ENCODE measurements around the gene FZD10.

The FZD10 gene

GRCh38 chr12:130131801-130132200 lies 30.5 kb upstream of the FZD10 start:
- in situ Hi-C loops (cut with MboI; ENCODE audit: low sequenced_read_pairs), result no loop called here

DNA sequence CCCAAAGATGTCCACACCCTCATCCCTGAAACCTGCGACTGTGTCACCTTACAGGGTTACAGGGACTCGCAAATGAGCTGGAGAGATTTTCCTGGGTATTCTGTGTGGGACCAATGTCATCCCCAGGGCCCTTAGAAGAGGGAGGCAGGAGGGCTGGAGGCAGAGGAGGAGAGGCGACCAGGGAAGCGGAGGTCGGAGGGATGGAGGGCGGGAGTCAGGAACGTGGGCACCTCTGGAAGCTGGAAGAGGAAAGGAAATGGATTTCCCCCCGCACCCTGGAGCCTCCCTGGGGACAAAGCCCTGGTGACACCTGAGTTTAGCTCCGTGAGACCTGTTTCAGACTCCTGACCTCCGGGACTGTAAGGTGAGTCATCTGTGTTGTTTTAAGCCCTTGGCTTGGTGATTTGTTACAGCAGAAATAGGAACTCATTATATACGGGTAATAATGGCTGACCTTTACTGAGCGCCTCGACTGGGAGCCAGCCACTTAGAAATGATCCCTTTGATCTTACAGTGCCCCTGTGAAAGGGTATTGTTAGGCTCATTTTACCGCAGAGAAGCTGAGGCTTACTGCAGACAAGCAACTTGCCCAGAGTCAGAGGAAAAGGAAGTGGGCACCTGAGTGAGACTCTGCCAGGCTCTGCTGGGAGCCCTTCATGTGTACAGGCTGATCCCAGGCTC lies 29.3 kb upstream of the FZD10 start:
- in situ Hi-C loops (cut with MboI; ENCODE audit: low sequenced_read_pairs), result no loop called here

- in situ Hi-C loops (cut with MboI; ENCODE audit: low sequenced_read_pairs), result no loop called here
Observed at GRCh38 chr12:130133851-130134562, 28.3 kb upstream of the FZD10 start.

DNA sequence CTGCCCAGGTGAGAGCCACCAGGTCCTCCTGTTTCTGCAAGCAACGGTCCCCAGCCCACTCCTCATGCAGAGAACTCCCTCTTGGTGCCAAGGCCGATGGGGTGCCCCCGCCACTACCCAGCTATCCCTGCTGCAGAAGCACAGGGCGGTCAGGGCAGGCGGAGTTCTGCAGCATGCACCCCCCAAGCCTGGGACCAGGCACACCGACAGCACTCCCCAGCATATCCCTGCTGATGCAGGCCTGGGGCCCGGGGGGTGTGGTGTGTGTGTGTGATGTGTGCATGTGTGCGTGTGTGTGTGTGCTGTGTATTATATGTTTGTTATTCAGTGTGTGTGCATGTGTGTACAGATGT lies 27.7 kb upstream of the FZD10 start:
- in situ Hi-C loops (cut with MboI; ENCODE audit: low sequenced_read_pairs), result no loop called here

- in situ Hi-C loops (cut with MboI; ENCODE audit: low sequenced_read_pairs), result no loop called here
Observed at GRCh38 chr12:130136509-130137039, 25.7 kb upstream of the FZD10 start.

DNA sequence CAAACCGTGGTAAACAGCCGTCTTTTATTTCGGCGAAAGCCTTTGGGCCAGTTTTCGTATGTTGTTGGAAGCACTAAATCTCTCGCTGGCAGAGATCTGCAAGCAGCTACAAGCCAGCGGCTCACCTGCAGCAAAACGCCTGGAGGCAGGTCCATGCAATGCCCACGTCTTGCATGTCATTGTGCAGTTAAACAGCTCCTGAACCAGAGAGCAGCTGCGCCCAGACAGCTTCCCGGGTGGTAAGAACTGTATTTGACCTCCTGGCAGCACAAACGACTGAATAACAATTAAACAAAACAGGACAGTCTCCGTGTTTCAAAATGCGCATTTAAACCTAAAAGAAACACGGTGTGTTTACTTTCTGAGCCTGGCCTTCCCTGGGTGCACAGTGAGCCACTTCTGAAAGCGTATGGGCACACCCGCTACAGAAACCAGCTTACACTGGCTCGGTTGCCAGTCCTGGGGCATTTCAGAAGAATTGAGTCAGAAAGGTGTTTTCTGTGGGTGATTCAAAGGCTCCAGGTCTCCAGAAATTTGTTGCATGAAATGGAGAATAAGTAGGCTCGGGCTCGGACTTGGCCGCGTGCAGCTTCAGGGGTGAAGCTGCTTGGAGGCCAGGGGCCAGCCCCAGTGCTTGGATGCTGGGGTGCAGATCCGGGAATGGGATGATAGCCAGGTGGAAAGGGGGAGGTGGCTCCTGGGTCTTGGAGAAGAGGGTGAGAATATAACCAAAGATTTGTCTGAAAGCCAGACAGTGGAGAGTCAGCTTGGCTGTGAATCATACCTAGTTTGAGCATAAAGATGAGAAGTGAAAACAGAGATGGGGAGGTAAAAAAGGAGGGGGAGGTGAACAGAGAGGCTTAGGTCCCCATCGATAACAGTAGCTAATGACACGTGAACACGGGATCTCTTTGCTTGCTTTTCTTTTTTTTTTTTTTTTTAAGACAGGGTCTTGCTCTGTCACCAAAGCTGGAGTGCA lies 24.9 kb upstream of the FZD10 start:
- in situ Hi-C loops (cut with MboI; ENCODE audit: low sequenced_read_pairs), result no loop called here

GRCh38 chr12:130138478-130138877 lies 23.8 kb upstream of the FZD10 start:
- in situ Hi-C loops (cut with MboI; ENCODE audit: low sequenced_read_pairs), result no loop called here

- in situ Hi-C loops (cut with MboI; ENCODE audit: low sequenced_read_pairs), result no loop called here
Observed at GRCh38 chr12:130139567-130140421, 22.5 kb upstream of the FZD10 start.

DNA sequence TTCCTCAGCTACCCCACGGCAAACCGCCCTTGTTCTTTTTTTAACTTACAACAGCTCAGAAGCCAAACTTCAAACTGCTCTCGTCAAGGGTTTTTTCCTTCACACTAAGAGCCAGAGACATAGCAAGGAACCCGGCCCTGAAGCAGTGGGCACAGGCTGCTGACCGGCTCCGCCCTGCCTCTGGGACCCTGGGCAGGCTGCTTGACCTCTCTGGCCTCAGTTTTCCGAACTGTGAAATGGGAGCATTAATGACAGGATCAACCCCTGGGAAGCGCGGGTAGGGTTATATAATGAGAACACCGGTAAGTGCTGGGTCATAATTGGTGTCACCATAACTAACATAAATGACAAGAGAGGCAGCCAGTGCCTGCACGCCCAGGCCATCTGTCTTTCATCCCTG lies 21.2 kb upstream of the FZD10 start:
- in situ Hi-C loops (cut with MboI; ENCODE audit: low sequenced_read_pairs), result no loop called here

GRCh38 chr12:130141901-130142683 lies 20.2 kb upstream of the FZD10 start:
- in situ Hi-C loops (cut with MboI; ENCODE audit: low sequenced_read_pairs), result no loop called here

GRCh38 chr12:130142736-130143135 lies 19.5 kb upstream of the FZD10 start:
- in situ Hi-C loops (cut with MboI; ENCODE audit: low sequenced_read_pairs), result no loop called here

GRCh38 chr12:130143136-130143535 lies 19.1 kb upstream of the FZD10 start:
- in situ Hi-C loops (cut with MboI; ENCODE audit: low sequenced_read_pairs), result no loop called here

GRCh38 chr12:130144256-130144655 lies 18.0 kb upstream of the FZD10 start:
- in situ Hi-C loops (cut with MboI; ENCODE audit: low sequenced_read_pairs), result no loop called here

DNA sequence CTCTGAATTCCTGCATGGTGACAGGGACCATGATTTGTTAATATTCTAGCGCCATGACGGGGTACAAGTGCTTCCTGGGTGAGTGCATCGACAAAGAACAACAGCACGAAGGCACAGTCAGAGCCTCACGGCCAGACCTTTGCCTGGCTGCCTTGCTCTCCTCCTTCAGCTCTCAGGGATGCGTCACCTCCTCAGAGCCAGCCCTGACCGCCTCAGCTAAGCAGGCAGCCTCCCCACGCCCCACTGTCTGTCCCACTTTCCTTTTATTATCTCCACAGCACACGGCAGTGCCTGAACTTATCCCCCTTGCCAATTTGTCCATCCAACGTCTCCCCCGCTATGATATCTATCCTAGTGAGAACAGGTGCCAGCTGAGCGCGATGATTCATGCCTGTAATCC lies 16.5 kb upstream of the FZD10 start:
- in situ Hi-C loops (cut with MboI; ENCODE audit: low sequenced_read_pairs), result no loop called here

DNA sequence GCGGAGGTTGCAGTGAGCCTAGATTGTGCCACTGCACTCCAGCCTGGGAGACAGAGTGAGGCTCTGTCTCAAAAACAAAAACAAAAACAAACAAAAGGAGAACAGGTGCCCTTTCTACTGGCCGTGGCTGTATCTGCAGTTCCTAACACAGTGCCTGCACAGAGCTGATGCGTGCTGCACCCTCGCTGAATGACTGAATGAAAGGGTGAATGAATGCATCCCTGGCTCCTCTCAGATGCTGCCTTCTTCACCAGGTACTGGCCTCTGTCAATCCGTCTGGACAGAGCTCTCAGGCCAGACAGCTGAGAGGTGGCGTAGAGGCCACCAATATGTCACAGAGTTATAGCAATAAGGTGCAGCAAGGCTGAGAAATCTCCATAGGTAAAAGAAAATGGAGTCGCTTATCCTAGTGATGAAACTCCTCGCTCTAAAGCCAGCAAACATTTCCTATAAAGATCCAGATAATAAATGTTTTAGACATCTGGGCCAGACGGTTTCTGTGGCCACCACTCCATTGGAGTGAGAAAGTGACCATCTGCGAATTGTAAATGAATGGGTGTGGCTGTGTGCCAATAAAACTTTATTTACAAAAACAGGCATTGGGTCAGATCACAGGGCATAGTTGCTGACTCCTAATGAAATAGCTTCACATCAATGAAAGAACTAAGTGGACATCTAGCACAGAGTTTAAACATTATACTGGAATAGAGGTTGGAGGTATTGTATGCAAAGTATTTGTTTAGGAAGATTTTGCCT lies 15.9 kb upstream of the FZD10 start:
- in situ Hi-C loops (cut with MboI; ENCODE audit: low sequenced_read_pairs), result no loop called here

- in situ Hi-C loops (cut with MboI; ENCODE audit: low sequenced_read_pairs), result no loop called here
Observed at GRCh38 chr12:130147875-130148596, 14.2 kb upstream of the FZD10 start.

DNA sequence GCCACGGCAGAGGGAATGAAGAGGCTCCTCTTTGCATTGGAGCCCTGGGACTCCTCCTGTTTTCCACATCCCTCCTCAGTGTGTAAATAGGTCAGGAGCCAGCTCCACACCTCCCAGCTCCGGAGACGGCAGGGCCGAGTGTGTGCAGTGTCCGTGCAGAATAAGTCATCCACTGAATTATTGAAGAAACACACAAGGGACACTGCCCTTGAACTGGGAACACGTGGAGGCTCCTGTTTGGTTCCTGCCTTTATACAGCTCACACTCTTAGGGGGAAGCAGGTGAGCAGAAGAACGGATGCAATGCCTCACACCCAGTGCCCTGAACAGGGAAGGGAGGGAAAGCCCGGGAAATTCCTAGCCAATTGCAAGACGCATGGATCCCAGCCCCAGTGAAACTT lies 10.4 kb upstream of the FZD10 start:
- in situ Hi-C loops (cut with MboI; ENCODE audit: low sequenced_read_pairs), result no loop called here

DNA sequence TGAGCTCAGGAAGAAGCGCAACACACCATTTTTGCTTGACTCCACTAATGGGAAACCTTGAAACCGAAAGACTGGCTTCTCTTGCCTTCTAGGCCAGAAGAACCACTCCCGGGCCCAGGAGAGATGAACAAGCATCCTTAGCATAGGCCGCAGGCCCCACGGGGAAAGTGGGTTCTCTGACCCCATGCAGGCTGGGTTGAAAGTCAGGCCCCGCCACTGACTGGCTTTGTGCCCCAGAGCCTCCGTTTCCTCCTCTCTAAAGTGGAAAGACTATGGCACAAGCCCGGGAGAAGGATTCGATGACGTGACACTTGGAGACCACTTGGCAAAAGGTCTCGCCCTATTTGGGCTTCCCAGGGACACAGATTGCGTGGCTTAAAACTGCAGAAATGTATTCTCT lies 9.9 kb upstream of the FZD10 start:
- in situ Hi-C loops (cut with MboI; ENCODE audit: low sequenced_read_pairs), result no loop called here
